Mesenteric fat pad (tissue), 1 donor: Measurements from ENCODE around the gene YAF2. TPM values are rescaled to one million over a fixed set of nuclear protein-coding genes. Genes with fewer than 3 reads are reported as not detected.
"Not testable (repeated sequence)": the region's sequence is repeated elsewhere in the genome, so short reads cannot be mapped to it uniquely, and the experiment has no call there.

Source experiments
- DNase-seq: peaks from one replicate; pipeline ENCODE4 v3.0.0-alpha.2; 2020; ENCODE audit warnings: low spot score
- total RNA-seq: library from RNA; stranded (reverse); fragmentation: NEBNext Ultra II Directional; extraction: Animal tissue kit (Norgen Biotek cat#: 25700); gene quantifications from one replicate; pipeline ENCODE4 v1.2.1, GENCODE V29; 2021
- donor health status: DM: yes; HTN: yes; CAD: no.

Gene YAF2
- total RNA-seq, 1 donor from 2014 or later = 39.8 TPM

- no peak for DNase-seq
Measured at GRCh38 chr12:42255221-42255865, 17.3 kb upstream of the YAF2 start.

DNA sequence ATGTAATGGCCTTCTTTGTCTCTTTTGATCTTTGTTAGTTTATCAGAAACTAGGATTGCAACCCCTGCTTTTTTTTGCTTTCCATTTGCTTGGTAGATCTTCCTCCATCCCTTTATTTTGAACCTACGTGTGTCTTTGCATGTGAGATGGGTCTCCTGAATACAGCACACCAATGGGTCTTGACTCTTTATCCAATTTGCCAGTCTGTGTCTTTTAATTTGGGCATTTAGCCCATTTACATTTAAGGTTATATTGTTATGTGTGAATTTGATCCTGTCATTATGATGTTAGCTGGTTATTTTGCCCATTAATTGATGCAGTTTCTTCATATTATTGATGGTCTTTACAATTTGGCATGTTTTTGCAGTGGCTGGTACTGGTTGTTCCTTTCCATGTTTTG lies 14.6 kb upstream of the YAF2 start:
- DNase-seq = not testable (repeated sequence)

DNA sequence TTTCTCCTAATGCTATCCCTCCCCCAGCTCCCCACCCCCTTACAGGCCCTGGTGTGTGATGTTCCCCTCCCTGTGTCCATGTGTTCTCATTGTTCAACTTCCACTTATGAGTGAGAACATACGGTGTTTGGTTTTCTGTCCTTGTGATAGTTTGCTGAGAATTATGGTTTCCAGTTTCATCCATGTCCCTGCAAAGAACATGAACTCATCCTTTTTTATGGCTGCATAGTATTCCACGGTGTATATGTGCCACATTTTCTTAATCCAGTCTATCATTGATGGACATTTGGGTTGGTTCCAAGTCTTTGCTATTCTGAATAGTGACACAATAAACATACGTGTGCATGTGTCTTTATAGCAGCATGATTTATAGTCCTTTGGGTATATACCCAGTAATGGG lies 11.0 kb upstream of the YAF2 start:
- DNase-seq = not testable (repeated sequence)

DNA sequence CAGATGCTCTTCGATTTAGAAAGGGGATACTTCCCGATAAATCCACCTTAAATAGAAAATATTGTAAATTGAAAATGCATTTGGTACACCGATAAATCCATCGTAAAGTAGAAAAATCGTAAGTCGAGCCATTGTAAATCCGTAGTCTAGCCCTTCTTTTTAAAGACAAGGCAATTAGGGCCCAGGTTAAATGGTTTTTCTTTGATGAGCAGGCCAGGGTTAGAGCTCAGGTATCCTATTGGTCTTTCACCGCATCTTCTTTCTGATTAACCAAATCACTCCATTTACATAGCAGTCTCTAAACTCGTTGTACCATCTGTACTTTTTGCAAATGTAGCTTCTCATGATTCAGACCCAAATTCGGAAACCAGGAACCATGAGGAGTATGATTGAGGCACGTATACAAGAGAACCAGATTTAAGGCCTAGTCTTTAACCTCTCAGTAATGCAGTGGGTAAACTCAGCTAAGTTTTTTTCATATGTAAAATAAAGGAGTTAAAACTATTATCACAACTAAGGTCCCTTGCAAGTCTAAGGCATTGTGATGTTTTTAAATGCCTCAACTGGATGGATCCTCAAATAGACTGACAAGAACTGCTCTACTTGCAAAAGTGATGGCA lies 2.2 kb upstream of the YAF2 start:
- DNase-seq = no peak

DNA sequence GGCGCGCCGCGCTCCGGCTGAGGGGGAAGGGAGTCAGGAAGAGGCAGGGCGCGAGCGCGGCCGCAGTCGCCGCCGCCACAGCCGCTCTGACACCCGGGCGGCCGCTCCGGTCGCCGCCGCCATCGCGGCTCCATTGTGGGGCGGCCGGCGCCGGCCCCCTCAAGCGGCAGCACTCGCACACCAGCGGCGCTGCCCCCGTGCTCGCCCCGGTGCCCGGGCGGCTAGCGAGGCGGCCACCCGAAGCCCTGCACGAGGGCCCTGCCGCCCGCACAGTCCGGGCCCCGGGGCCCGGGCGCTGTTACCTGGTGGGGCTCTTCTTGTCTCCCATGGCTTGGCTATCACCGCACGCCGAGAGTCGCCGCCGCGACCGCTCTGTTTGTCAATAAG lies 202 bp downstream of the YAF2 start:
- no peak for DNase-seq

DNA sequence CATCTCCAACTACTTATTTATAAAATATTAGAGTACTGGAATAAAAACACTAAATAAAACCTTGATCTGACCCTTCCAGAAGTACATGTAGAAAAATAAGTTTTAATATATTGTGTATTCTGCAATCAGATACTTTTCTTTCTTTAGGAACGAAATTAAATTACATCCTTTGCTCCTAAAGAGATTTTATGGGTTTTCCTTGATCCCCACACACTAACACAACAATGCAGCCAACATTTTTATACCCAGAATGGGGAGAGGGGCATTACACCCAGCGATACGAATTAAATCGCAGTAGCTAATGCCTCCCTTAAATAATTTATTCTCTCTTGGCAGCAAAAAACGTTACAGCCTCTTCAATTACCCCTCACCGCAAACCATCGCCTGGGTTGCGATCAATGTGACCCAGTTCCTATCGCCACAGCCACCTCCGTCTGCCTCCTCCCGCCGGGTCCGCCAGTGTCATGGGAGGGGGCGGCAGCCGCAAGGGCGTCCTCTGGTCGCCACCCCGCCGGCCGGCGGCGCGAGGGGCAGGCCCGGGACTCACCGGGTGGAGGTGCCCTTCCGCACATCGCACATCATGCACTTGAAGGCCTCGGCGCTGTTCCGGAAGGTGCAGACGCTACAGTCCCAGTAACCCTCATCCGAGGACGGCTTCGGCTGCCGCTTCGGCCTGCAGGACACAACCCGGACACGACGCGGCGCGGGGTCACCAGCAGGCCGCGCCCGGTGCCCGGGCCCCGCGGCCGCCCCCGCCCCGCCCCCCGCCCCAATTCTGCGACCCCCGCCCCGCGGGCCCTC lies 796 bp downstream of the YAF2 start:
- DNase-seq = peak; percentile 91

DNA sequence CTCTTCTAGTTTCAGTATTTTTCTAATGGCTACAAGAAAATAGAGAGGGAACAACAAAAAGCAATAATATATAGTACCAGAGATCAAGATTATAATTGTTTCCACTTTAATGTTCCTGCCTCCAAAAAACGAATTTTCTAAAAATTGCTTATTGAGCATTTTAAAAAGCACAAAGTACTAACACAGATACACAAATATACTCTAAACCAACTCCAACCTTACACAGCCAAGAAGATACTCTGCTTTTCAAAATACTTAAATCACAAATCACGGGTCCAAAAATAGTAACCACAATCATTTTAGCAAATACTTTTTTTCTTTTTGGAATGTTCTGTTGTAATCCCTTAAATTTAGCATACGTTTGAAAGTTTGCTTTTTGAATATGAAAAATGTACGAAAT lies 2.0 kb downstream of the YAF2 start:
- DNase-seq = no peak

DNA sequence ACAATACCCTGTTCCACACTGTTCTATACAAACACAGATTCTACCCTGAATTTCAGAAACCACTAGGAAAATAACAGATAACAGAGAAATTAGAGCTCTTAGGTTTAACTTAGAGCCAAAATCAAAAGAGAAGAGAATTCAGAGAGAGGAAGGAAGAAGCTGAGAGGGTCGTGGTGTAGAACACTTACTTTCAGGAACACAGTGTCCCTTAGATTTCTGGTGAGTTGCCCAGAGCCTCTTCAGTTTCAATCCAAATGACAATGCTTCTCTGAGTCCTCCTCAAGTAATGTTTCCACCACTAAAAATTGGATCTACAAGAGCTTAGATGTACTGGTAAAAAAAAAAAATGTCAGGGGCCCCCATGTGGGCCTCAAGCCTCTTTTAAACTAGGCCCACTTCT lies 2.6 kb downstream of the YAF2 start:
- DNase-seq = no peak

GRCh38 chr12:42234970-42235369 lies 3.1 kb downstream of the YAF2 start:
- DNase-seq = no peak

DNA sequence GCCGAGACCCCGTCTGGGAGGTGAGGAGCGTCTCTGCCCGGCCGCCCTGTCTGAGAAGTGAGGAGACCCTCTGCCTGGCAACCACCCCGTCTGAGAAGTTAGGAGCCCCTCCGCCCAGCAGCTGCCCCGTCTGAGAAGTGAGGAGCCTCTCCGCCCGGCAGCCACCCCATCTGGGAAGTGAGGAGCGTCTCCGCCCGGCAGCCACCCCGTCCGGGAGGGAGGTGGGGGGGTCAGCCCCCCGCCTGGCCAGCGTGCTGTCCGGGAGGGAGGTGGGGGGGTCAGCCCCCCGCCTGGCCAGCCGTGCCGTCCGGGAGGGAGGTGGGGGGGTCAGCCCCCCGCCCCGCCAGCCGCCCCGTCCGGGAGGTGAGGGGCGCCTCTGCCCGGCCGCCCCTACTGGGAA lies 10.5 kb downstream of the YAF2 start:
- not testable (repeated sequence) for DNase-seq

- not testable (repeated sequence) for DNase-seq
Measured at GRCh38 chr12:42224501-42224900, 13.5 kb downstream of the YAF2 start.

DNA sequence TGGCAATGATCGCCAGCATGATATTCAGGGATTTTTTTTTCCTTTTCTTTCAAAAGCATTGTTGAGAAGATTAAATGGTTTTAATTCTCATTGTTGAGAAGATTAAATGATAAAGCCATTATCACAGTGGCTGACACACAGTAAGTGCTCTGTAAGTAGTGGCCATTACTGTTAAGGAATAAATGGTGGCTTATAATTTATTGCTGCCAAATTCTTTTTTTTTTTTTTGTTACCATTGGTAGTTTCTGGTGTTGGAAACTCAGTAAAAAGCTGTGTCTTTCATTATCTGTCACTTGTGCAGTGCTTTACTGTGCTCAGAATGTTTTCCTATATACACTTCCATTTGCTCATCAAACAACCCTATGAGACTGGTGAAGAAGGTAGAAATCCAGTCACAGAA lies 15.3 kb downstream of the YAF2 start:
- no peak for DNase-seq

DNA sequence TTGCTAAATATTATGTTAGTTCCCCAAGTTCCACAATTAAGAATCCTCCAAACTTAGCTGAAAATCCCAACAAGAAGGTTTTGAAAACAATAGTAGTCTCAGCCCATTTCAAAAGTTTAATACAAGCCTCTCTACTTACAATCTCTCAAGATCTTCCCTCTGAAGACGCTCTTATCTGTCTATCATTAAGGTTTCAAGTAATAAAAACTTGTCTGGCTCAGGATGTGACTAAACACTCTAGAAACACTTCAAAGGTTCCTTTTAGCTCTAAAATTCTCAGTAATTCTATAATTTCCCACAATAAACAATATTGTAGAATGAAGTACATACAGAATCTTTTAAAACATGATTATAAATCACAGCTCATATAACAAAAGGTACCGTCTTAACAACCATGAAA lies 16.3 kb downstream of the YAF2 start:
- DNase-seq = no peak

- no peak for DNase-seq
Measured at GRCh38 chr12:42217656-42218055, 20.4 kb downstream of the YAF2 start.

- no peak for DNase-seq
Measured at GRCh38 chr12:42216737-42217136, 21.3 kb downstream of the YAF2 start.

DNA sequence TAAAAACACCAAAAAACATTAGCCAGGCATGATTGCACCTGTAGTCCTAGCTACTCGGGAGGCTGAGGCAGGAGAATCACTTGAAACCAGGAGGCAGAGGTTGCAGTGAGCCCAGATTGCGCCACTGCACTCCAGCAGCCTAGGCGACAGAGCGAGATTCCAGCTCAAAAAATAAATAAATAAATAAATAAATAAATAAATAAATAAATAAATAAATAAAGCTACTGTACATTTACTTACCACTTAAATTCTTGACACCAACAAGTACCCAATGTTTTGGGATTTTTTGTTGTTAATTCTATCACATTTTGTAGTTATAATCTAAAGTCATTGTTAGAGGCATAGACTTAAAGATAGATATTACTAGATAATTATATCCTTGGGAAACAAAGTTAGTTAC lies 22.3 kb downstream of the YAF2 start:
- DNase-seq = not testable (repeated sequence)

DNA sequence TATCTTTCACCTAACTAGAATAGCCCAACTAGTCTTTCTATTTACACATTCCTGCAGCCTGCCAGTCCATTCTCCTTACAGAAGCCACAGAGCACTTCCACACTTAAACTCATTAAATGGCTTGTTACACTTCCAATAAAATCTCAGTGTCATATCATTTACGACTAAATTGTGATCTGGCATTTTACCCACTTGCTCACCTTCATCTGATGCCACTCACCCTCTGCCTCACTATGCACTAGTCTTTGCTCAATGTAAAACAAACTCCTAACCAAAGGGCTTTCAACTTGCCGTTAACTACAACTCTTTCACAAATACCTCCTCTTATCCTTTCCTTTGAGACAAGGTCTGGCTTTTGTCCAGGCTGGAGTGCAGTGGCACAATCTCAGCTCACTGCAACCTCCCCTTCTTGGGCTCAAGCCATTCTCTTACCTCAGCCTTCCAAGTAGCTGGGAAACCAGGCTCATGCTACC lies 24.1 kb downstream of the YAF2 start:
- DNase-seq = no peak

DNA sequence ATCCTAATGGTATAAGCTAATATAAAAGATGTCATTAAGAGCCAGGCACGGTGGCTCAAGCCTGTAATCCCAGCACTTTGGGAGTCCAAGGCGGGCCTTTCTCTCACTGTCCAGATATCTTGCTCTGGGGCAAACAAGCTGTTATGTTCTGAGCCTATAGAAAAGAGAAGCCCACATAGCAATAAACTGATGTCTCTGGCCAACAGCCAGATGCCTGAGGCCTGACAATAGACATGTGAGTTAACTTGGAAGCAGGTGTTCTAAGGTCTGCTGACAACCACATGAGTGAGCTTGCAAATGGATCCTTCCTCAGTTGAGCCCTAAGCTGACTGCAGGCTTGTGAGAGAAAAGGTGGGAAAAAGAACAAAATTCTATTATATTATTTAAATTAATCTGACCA lies 25.0 kb downstream of the YAF2 start:
- DNase-seq = no peak

DNA sequence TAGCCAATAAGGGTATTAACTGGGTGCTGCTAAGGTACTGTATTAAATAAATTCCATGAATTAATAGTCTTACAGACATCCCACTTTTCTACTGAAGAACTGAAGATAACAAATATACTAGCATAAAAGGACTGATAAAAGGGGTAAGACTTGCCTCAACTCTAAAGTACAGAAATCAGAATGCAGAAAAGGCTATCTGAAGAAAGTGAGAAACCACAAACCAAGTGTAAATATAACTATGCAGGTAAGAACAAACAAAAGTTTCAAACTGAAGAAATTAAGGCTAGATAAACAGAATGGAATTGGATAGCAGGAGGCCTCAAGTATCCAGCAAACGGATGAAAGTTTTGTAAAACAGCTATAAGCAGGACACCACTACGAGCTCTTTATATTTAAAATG lies 29.5 kb downstream of the YAF2 start:
- no peak for DNase-seq

DNA sequence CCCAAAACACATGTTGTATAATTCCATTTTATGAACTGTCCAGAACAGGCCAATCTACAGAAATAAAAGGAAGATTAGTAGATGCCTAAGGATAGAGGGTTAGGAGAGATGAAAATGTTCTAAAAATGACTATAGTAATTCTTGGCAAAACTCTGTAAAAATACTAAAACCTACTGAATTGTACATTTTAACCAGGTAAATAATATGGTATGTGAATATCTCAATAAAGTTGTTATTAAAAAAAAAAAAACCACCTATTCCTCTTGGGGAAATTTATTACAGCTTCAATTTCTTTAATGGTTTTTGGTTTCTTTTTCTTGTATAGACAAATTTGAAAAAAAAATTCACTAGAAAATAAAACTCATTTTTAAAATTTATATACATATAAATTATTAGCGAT lies 33.2 kb downstream of the YAF2 start:
- DNase-seq = no peak

- no peak for DNase-seq
Measured at GRCh38 chr12:42204362-42204761, 33.7 kb downstream of the YAF2 start.

DNA sequence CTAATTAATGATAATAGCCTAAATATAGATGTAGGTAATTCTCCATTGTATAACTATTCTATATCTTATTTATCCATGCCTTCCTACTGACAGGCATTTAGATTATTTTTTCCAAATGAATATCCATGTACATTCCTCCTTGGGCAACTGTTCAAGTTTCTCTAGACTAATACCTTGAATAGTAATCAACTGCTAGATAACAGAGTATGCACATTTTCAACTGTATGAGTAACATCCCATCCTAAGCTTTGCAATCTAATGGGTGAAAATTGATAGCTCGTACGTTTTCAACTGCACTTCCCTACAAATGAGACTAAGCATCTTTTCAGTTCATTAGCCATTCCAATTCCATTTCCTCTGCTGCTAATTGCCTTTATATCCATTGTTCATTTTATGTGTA lies 37.0 kb downstream of the YAF2 start:
- DNase-seq = no peak
